ENCODE results near the gene SHROOM4.

SHROOM4 gene

DNA sequence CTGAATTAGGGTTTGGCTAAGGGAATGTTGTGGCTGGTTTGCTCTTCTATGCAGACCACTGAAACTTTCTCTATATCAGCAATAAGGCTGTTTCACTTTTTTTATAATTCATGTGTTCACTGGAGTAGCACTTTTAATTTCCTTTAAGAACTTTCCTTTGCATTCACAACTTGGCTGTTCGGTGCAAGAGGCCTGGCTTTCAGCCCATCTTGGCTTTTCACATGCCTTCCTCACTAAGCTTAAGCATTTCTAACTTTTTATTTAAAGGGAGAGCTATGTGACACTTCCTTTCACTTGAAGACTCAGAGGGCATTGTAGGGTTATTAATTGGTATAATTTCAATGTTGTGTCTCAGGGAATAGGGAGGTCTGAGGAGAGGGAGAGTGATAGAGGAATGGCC, 142.3 kb downstream of the SHROOM4 start:
- H3K4me3 ChIP-seq (replicated peaks; ENCODE audit: low read depth, low read length), result no peak overlapping the region
- no peaks in the 10 kb centered on the region for H3K27me3 ChIP-seq (replicated peaks; ENCODE audit: control insufficient read depth, insufficient read depth, low read length)
- no peaks in the 10 kb centered on the region for H3K36me3 ChIP-seq (ENCODE audit: control insufficient read depth, insufficient read depth, low read length)
- TF ChIP-seq, protein P1, sequence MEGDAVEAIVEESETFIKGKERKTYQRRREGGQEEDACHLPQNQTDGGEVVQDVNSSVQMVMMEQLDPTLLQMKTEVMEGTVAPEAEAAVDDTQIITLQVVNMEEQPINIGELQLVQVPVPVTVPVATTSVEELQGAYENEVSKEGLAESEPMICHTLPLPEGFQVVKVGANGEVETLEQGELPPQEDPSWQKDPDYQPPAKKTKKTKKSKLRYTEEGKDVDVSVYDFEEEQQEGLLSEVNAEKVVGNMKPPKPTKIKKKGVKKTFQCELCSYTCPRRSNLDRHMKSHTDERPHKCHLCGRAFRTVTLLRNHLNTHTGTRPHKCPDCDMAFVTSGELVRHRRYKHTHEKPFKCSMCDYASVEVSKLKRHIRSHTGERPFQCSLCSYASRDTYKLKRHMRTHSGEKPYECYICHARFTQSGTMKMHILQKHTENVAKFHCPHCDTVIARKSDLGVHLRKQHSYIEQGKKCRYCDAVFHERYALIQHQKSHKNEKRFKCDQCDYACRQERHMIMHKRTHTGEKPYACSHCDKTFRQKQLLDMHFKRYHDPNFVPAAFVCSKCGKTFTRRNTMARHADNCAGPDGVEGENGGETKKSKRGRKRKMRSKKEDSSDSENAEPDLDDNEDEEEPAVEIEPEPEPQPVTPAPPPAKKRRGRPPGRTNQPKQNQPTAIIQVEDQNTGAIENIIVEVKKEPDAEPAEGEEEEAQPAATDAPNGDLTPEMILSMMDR (IDR thresholded peaks at IDR 0.05; ENCODE audit: insufficient read depth, low read length, poor library complexity, severe bottlenecking), result no peak
- DNase-seq (ENCODE audit: extremely low read depth, insufficient read length), result no peak

DNA sequence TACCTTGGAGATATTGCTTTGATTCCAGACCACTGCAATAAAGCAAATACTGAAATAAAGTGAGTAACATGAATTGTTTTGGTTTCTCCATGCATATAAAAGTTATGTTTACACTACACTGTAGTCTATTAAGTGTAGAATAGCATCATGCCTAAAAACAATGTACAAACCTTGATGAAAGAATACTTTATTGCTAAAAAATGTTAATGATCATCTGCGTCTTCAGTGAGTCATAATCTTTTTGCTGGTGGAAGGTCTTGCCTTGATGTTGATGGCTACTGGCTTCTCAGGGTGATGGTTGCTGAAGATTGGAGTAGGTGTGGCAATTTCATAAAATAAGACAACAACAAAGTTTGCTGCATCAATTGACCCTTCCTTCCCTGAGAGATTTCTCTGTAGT, 145.1 kb downstream of the SHROOM4 start:
- no peak overlapping the region for H3K4me3 ChIP-seq (replicated peaks; ENCODE audit: low read depth, low read length)
- H3K27me3 ChIP-seq (replicated peaks; ENCODE audit: control insufficient read depth, insufficient read depth, low read length), result no peaks in the 10 kb centered on the region
- no peaks in the 10 kb centered on the region for H3K36me3 ChIP-seq (ENCODE audit: control insufficient read depth, insufficient read depth, low read length)
- DNase-seq (ENCODE audit: extremely low read depth, insufficient read length), result no peak
- TF ChIP-seq, protein P1 (IDR thresholded peaks at IDR 0.05; ENCODE audit: insufficient read depth, low read length, poor library complexity, severe bottlenecking), result no peak

DNA sequence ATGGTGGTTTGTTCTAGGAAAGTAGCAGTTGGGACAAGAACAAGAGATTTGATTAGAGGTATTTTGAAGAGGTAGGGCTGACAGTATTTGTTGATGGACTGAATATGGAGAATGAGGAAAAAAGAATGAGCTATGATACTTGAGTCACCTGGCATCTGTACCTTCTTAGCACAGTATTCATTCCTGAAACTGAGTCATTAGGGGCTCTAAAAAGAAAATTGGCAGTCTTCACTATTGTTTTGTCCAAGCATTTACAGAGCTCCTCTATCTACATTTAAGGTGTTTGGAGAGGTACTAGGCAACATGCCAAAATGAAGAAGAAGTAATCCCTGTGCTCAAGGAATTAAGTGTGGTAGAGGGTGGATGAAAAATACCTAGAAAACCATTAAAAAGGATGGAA, 165.8 kb downstream of the SHROOM4 start:
- H3K36me3 ChIP-seq (ENCODE audit: control insufficient read depth, insufficient read depth, low read length), result no peaks in the 10 kb centered on the region
- TF ChIP-seq, protein P1 (IDR thresholded peaks at IDR 0.05; ENCODE audit: insufficient read depth, low read length, poor library complexity, severe bottlenecking), result no peak
- DNase-seq (ENCODE audit: extremely low read depth, insufficient read length), result no peak

DNA sequence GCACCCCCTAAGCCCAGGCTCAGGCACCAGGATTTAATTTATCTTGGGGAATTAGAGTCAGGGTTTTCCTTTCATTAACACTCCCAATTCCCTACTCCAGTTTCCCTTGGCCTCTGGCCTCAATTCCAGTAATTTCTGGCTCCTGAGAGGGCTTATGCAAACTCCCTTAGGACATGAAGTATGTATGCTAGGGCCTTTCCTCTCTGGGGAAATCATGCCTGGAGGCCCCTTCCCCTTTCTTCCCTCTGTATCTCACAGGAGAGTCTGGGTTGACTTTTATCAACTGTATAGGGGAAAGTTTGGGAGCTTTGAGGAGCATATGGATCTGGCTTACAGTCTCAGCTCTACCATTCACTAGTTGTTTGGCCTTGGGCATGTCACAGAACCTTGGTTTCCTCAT, 169.5 kb downstream of the SHROOM4 start:
- Histone ChIP-seq H3K27me3 (replicated peaks; ENCODE audit: control insufficient read depth, insufficient read depth, low read length) (no peaks in the 10 kb centered on the region), H3K36me3 (ENCODE audit: control insufficient read depth, insufficient read depth, low read length) (no peaks in the 10 kb centered on the region), H3K4me3 (replicated peaks; ENCODE audit: low read depth, low read length) (no peak overlapping the region)
- no peak for DNase-seq (ENCODE audit: extremely low read depth, insufficient read length)
- TF ChIP-seq, protein P1 (IDR thresholded peaks at IDR 0.05; ENCODE audit: insufficient read depth, low read length, poor library complexity, severe bottlenecking), result no peak

More for the DNA sequence above, 165.8 kb downstream of the SHROOM4 start:
- H3K27me3 ChIP-seq (replicated peaks; ENCODE audit: control insufficient read depth, insufficient read depth, low read length), result no peaks in the 10 kb centered on the region
- no peak overlapping the region for H3K4me3 ChIP-seq (replicated peaks; ENCODE audit: low read depth, low read length)

DNA sequence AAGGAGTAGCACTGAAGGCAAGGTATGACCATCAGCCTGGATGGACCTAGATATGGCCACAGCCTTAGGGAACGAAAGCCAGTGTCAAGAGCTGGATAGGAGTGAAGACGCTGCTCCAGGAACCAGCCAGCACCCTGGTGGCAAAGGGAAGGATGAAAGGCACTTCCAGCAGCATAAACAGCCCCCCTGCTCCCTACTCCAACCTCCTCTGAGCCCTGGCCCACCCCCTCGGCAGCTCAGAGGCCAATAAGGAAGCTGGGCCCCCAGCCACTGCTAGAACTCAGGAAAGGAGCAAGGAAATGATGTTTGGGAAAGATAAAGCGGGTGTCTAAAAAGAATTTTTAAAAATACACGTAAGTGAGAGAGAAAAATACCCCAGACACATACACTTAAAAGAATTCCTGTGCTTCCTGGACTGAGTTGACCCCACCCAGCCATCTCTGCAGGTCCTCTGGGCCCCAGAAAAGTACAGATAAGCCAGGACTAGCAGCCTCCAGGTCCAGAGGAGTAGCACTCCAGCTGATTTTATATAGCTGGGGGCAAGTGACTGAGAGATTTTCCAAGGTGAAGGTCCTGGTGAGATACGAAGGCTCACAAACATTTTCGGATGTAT, 170.4 kb downstream of the SHROOM4 start:
- TF ChIP-seq, protein P1 (IDR thresholded peaks at IDR 0.05; ENCODE audit: insufficient read depth, low read length, poor library complexity, severe bottlenecking), result no peak

DNA sequence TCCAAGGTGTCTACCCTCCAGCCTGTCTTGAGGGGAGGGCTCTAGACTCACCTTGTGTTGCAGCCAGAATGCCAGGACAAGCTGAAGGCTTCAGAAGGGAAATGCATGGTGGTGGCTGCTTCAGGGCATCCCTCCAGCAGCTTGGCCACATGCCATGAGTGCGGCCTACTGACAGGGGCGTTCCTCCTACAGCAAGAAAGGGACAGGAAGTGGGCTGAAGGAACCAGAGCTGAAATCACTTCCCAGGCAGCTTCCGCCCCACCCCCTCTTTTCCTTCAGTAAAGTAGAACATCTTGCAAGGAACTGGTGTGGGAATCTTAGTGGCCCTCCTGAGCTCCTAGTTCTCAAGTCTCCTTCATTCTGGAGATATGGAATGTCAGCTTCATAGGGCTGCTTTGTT, 175.9 kb downstream of the SHROOM4 start:
- DNase-seq (ENCODE audit: extremely low read depth, insufficient read length), result no peak
- no peaks in the 10 kb centered on the region; the same call in 1 of the 2 replicates for H3K27me3 ChIP-seq (replicated peaks; ENCODE audit: control insufficient read depth, insufficient read depth, low read length)
- H3K36me3 ChIP-seq (ENCODE audit: control insufficient read depth, insufficient read depth, low read length), result no peaks in the 10 kb centered on the region
- TF ChIP-seq, protein P1 (IDR thresholded peaks at IDR 0.05; ENCODE audit: insufficient read depth, low read length, poor library complexity, severe bottlenecking), result no peak
- H3K4me3 ChIP-seq (replicated peaks; ENCODE audit: low read depth, low read length), result no peak overlapping the region

More for the DNA sequence above, 170.4 kb downstream of the SHROOM4 start:
- H3K27me3 ChIP-seq (replicated peaks; ENCODE audit: control insufficient read depth, insufficient read depth, low read length), result no peaks in the 10 kb centered on the region
- no peak overlapping the region for H3K4me3 ChIP-seq (replicated peaks; ENCODE audit: low read depth, low read length)
- no peaks in the 10 kb centered on the region for H3K36me3 ChIP-seq (ENCODE audit: control insufficient read depth, insufficient read depth, low read length)
- DNase-seq (ENCODE audit: extremely low read depth, insufficient read length), result no peak

Data from GM06990 (cell line).